Panc1 (cell line): ENCODE data around the gene INF2. TPM values are rescaled to one million over a fixed set of nuclear protein-coding genes. Genes with fewer than 3 reads are reported as not detected.

ENCODE experiments used
- ATAC-seq: fragments of 200-7000 bp; cut with Tn5 transposase; 2 replicates; pipeline ENCODE4 v1.9.1; 2020; ENCODE audit warnings: mild to moderate bottlenecking, moderate library complexity
- BruUV-seq: library from RNA; stranded (reverse); fragments of 400-500 nt; replicated peaks from 2 replicates; lab custom pipeline; 2021; lab: Mats Ljungman, UMichigan
- CTCF ChIA-PET: fragments of 300-600 bp; sonication (Branson Sonifier 250); formaldehyde crosslinking; loops from one replicate; lab custom pipeline; 2022; ENCODE audit warnings: antibody characterized with exemption; lab: Charles Lee
- POLR2A ChIA-PET: fragments of 300-600 bp; sonication (Branson Sonifier 250); formaldehyde crosslinking; loops from one replicate; lab custom pipeline; 2022; ENCODE audit warnings: antibody characterized with exemption; lab: Charles Lee
- DNase-seq: peaks from one replicate; pipeline ENCODE4 v3.0.0-alpha.2; 2010; ENCODE audit warnings: low read depth, low spot score
- H3K27ac ChIP-seq: 2 replicates; pipeline ENCODE4 v1.5.1; 2011; ENCODE audit warnings: mild to moderate bottlenecking, low read length, inconsistent platforms
- H3K27me3 ChIP-seq: fragments of 200-500 bp; sonication (Bioruptor generic); 2 replicates; pipeline ENCODE4 v1.6.0; 2014; ENCODE audit warnings: low read length, inconsistent platforms; ENCODE audit not compliant: control insufficient read depth, insufficient read depth
- H3K36me3 ChIP-seq: fragments of 200-500 bp; sonication (Bioruptor generic); 2 replicates; pipeline ENCODE4 v1.5.1; 2014; ENCODE audit warnings: inconsistent platforms, mild to moderate bottlenecking, low read length, moderate library complexity; ENCODE audit not compliant: control insufficient read depth, insufficient read depth
- H3K4me1 ChIP-seq: 2 replicates; pipeline ENCODE4 v1.5.1; 2011; ENCODE audit warnings: inconsistent platforms, mild to moderate bottlenecking, low read length, moderate library complexity; ENCODE audit not compliant: control insufficient read depth, insufficient read depth
- H3K4me3 ChIP-seq, 2 experiments: 2 replicates each; pipeline ENCODE4 v1.5.1; 2011 to 2012; ENCODE audit warnings: low read depth in 2 of 2, low read length in 2 of 2, mild to moderate bottlenecking in 2 of 2, inconsistent platforms in 1 of 2, moderate library complexity in 1 of 2
- H3K9me3 ChIP-seq: fragments of 200-500 bp; sonication (Bioruptor generic); 2 replicates; pipeline ENCODE4 v1.5.1; 2014; ENCODE audit warnings: low read depth, mild to moderate bottlenecking, inconsistent platforms, low read length, moderate library complexity; ENCODE audit not compliant: control insufficient read depth, insufficient read depth
- POLR2AphosphoS5 ChIP-seq: IDR thresholded peaks from 2 replicates; pipeline ENCODE4 v1.6.1; 2012; ENCODE audit warnings: mild to moderate bottlenecking, low read depth, low read length, moderate library complexity
- REST ChIP-seq, 2 experiments: IDR thresholded peaks; 2 replicates each; pipeline ENCODE4 v1.6.1; 2011 to 2012; ENCODE audit warnings: low read depth in 2 of 2, control low read depth in 1 of 2, low read length in 1 of 2, mild to moderate bottlenecking in 1 of 2, moderate library complexity in 1 of 2; ENCODE audit not compliant: insufficient read depth in 1 of 2
- SIN3A ChIP-seq: IDR thresholded peaks from 2 replicates; pipeline ENCODE4 v1.6.1; 2012; ENCODE audit warnings: low read depth, mild to moderate bottlenecking, low read length, moderate library complexity, borderline replicate concordance; ENCODE audit not compliant: insufficient read depth
- TCF7L2 ChIP-seq: IDR thresholded peaks from 2 replicates; pipeline ENCODE4 v1.6.1; 2011; ENCODE audit warnings: mild to moderate bottlenecking, low read depth, low read length, inconsistent platforms
- in situ Hi-C: cut with HindIII; loops from 2 replicates; pipeline ENCODE4 v1.10.0; 2016; ENCODE audit warnings: low sequenced_read_pairs, low pct_unique_long_range_greater_than_20kb
- intact Hi-C: fragments of 100-400 bp; cut with micrococcal nuclease; formaldehyde crosslinking; loops from one replicate; pipeline ENCODE4 v1.10.0; 2022; ENCODE audit not compliant: unreplicated experiment
- total RNA-seq: library from RNA; stranded (reverse); gene quantifications from one replicate; pipeline ENCODE4 v1.2.1, GENCODE V29; 2021; ENCODE audit not compliant: unreplicated experiment
- TF ChIP-seq, protein P1 (sequence below): fragments of 450-650 bp; IDR thresholded peaks from 2 replicates; pipeline ENCODE4 v1.5.1; 2017; ENCODE audit warnings: mild to moderate bottlenecking

INF2 gene
- total RNA-seq, 1 experiment from 2014 or later, result 195 TPM

DNA sequence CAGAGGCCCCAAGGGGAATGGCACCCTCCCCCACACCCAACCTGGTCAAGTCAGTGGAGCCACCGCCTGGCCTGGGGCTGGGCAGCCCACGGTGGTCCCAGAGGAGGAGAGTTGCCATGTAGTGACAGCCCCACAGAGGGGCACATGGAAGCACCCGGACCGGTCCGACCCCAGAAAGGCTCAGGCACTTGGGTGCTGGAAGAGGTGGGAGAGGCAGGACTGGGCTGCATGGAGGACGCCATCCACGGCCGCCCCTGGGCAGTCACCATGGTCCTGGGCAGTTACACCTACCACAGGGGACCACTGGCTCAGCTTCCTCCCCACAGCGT is 46.9 kb upstream of the INF2 start:
- DNase-seq, result no peak
- POLR2A ChIA-PET, result no interaction called here
- Histone ChIP-seq H3K4me3 (no peak overlapping the region), H3K9me3 (no peaks in the 10 kb centered on the region; the same call in 1 of the 2 replicates), H3K27ac (no peak overlapping the region), H3K27me3 (no peaks in the 10 kb centered on the region), H3K36me3 (no peaks in the 10 kb centered on the region), H3K4me1 (no peaks in the 10 kb centered on the region)
- no TSS peak for BruUV-seq
- no peak for ATAC-seq
- TF ChIP-seq TCF7L2 (no peak), SIN3A (no peak), POLR2AphosphoS5 (no peak)
- TF ChIP-seq, protein P1, sequence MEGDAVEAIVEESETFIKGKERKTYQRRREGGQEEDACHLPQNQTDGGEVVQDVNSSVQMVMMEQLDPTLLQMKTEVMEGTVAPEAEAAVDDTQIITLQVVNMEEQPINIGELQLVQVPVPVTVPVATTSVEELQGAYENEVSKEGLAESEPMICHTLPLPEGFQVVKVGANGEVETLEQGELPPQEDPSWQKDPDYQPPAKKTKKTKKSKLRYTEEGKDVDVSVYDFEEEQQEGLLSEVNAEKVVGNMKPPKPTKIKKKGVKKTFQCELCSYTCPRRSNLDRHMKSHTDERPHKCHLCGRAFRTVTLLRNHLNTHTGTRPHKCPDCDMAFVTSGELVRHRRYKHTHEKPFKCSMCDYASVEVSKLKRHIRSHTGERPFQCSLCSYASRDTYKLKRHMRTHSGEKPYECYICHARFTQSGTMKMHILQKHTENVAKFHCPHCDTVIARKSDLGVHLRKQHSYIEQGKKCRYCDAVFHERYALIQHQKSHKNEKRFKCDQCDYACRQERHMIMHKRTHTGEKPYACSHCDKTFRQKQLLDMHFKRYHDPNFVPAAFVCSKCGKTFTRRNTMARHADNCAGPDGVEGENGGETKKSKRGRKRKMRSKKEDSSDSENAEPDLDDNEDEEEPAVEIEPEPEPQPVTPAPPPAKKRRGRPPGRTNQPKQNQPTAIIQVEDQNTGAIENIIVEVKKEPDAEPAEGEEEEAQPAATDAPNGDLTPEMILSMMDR, result no peak
- CTCF ChIA-PET, result no interaction called here
- intact Hi-C loops (no loop called here), in situ Hi-C loops (no loop called here)

DNA sequence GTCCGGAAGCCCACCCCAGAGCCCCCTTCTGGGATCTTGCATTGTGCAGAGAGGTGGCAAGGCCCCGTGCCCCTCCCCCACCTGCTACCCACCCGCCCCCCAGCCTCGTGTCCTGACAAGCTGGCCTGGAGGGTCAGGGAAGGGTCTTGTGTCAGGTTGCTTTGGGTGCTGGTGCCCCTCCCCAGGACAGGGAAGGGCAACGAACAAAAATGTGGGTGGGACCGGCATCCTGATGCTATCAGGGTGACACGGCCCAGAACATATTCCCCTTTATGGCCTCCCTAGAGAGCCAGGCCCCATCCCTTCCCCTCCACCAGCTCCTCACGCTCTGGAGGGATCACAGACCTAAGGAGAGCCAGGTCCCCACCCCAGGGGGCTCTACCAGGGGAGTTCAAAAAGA is 46.1 kb upstream of the INF2 start:
- no TSS peak for BruUV-seq
- no peak for TF ChIP-seq POLR2AphosphoS5
- TF ChIP-seq, protein P1, result no peak
- no peak for TF ChIP-seq SIN3A
- TF ChIP-seq REST (IDR thresholded peaks at IDR 0.05; ENCODE audit: insufficient read depth in 1 of 2, low read depth in 2 of 2, low read length in 1 of 2), result no peak
- no peak for TF ChIP-seq TCF7L2
- H3K27me3 ChIP-seq, result no peaks in the 10 kb centered on the region
- no peaks in the 10 kb centered on the region for H3K36me3 ChIP-seq
- H3K4me3 ChIP-seq, result no peak overlapping the region
- H3K4me1 ChIP-seq, result no peaks in the 10 kb centered on the region
- ChIA-PET POLR2A (no interaction called here), CTCF (no interaction called here)
- in situ Hi-C loops (no loop called here), intact Hi-C loops (no loop called here)
- H3K9me3 ChIP-seq, result no peaks in the 10 kb centered on the region; the same call in 1 of the 2 replicates
- DNase-seq (no peak), ATAC-seq (no peak)
- no peak overlapping the region for H3K27ac ChIP-seq
